MM.1S (cell line): ENCODE data around the gene ATXN1L.

Source experiments
- DNase-seq: peaks from one replicate; pipeline ENCODE4 v3.0.0-alpha.2; 2015
- H2AFZ ChIP-seq: fragments of 300-600 bp; sonication (generic); 2 replicates; pipeline ENCODE4 v1.6.0; 2016; ENCODE audit warnings: antibody characterized with exemption, low read length
- H3F3A ChIP-seq: fragments of 300-600 bp; sonication (generic); 2 replicates; pipeline ENCODE4 v1.6.1; 2016; ENCODE audit warnings: mild to moderate bottlenecking, antibody characterized with exemption, low read length, moderate library complexity, mixed read lengths; ENCODE audit not compliant: insufficient read depth
- H3K27ac ChIP-seq: fragments of 300-600 bp; sonication (generic); 2 replicates; pipeline ENCODE4 v1.5.1; 2016; ENCODE audit warnings: mild to moderate bottlenecking, low read length
- H3K27me3 ChIP-seq: fragments of 300-600 bp; sonication (generic); replicated peaks from 2 replicates; pipeline ENCODE4 v1.6.0; 2016; ENCODE audit warnings: low read length; ENCODE audit not compliant: insufficient read depth
- H3K36me3 ChIP-seq: fragments of 300-600 bp; sonication (generic); replicated peaks from 2 replicates; pipeline ENCODE4 v1.6.1; 2016; ENCODE audit warnings: mild to moderate bottlenecking, low read length, mixed read lengths; ENCODE audit not compliant: insufficient read depth
- H3K4me1 ChIP-seq: fragments of 300-600 bp; sonication (generic); 2 replicates; pipeline ENCODE4 v1.6.1; 2016; ENCODE audit warnings: low read length, mixed read lengths
- H3K4me2 ChIP-seq: fragments of 300-600 bp; sonication (generic); 2 replicates; pipeline ENCODE4 v1.6.0; 2016; ENCODE audit warnings: low read depth, low read length
- H3K4me3 ChIP-seq: fragments of 300-600 bp; sonication (generic); 2 replicates; pipeline ENCODE4 v1.5.1; 2016; ENCODE audit warnings: low read length, mixed read lengths
- H3K79me2 ChIP-seq: fragments of 300-600 bp; sonication (generic); 2 replicates; pipeline ENCODE4 v1.6.1; 2016; ENCODE audit warnings: mixed run types, low read length, mixed read lengths
- H3K9ac ChIP-seq: fragments of 300-600 bp; sonication (generic); 2 replicates; pipeline ENCODE4 v1.6.1; 2016; ENCODE audit warnings: low read length, mixed read lengths
- H3K9me2 ChIP-seq: fragments of 300-600 bp; sonication (generic); replicated peaks from 2 replicates; pipeline ENCODE4 v1.6.1; 2016; ENCODE audit warnings: mild to moderate bottlenecking, low read length, mixed read lengths; ENCODE audit not compliant: insufficient read depth
- H3K9me3 ChIP-seq: fragments of 300-600 bp; sonication (generic); replicated peaks from 2 replicates; pipeline ENCODE4 v1.6.1; 2016; ENCODE audit warnings: mild to moderate bottlenecking, low read length, mixed read lengths; ENCODE audit not compliant: insufficient read depth
- H4K20me1 ChIP-seq: fragments of 300-600 bp; sonication (generic); 2 replicates; pipeline ENCODE4 v1.6.1; 2016; ENCODE audit warnings: mild to moderate bottlenecking, low read length, moderate library complexity, mixed read lengths; ENCODE audit not compliant: insufficient read depth
- CTCF ChIP-seq: fragments of 300-600 bp; sonication (generic); IDR thresholded peaks from 2 replicates; pipeline ENCODE4 v1.5.1; 2016; ENCODE audit warnings: antibody characterized with exemption, low read length, mixed read lengths
- EZH2 ChIP-seq: fragments of 300-600 bp; sonication (generic); optimal IDR thresholded peaks from 2 replicates; pipeline ENCODE3; 2017; ENCODE audit warnings: low read depth, mild to moderate bottlenecking, antibody characterized with exemption, low read length, mixed read lengths
- EZH2phosphoT487 ChIP-seq: fragments of 300-600 bp; sonication (generic); IDR thresholded peaks from 2 replicates; pipeline ENCODE4 v1.6.1; 2018; ENCODE audit warnings: antibody characterized with exemption, low read length

Gene ATXN1L

GRCh38 chr16:71867939-71868338 is 22.2 kb downstream of the ATXN1L start:
- H3K9ac ChIP-seq = no peak overlapping the region
- H3K79me2 ChIP-seq = no peaks in the 10 kb centered on the region
- no peak for DNase-seq
- no peak overlapping the region for H3K27ac ChIP-seq
- no peaks in the 10 kb centered on the region for H3K9me3 ChIP-seq
- 0 out of 2 replicates have a peak, but pooled peaks cover 3% of the 10 kb centered on the region for H3K4me1 ChIP-seq
- no peaks in the 10 kb centered on the region for H3K27me3 ChIP-seq
- H4K20me1 ChIP-seq = no peaks in the 10 kb centered on the region
- no peak overlapping the region for H2AFZ ChIP-seq
- H3F3A ChIP-seq = peaks cover 4% of the 10 kb centered on the region
- no peak overlapping the region for H3K4me2 ChIP-seq
- TF ChIP-seq EZH2 (no peak), CTCF (no peak), EZH2phosphoT487 (no peak)
- no peaks in the 10 kb centered on the region for H3K9me2 ChIP-seq
- H3K36me3 ChIP-seq = 0 out of 2 replicates have a peak, but pooled peaks cover 4% of the 10 kb centered on the region
- no peak overlapping the region for H3K4me3 ChIP-seq

- 0 out of 2 replicates have a peak, but pooled peaks cover 3% of the 10 kb centered on the region for H3K4me1 ChIP-seq
- H3K9me3 ChIP-seq = no peaks in the 10 kb centered on the region
- 0 out of 2 replicates have a peak, but pooled peaks cover 4% of the 10 kb centered on the region for H3K36me3 ChIP-seq
- no peaks in the 10 kb centered on the region for H3K27me3 ChIP-seq
- H4K20me1 ChIP-seq = no peaks in the 10 kb centered on the region
- no peak overlapping the region for H2AFZ ChIP-seq
- no peaks in the 10 kb centered on the region for H3K9me2 ChIP-seq
- H3K79me2 ChIP-seq = no peaks in the 10 kb centered on the region
- no peak for DNase-seq
- TF ChIP-seq EZH2phosphoT487 = no peak
- no peak for TF ChIP-seq CTCF
- H3F3A ChIP-seq = peaks cover 4% of the 10 kb centered on the region
- H3K27ac ChIP-seq = no peak overlapping the region
- H3K4me2 ChIP-seq = no peak overlapping the region
- H3K9ac ChIP-seq = no peak overlapping the region
- no peak overlapping the region for H3K4me3 ChIP-seq
Measured at GRCh38 chr16:71869089-71869488, 23.3 kb downstream of the ATXN1L start.

- Histone ChIP-seq H3K9ac (no peak overlapping the region), H3K9me3 (no peaks in the 10 kb centered on the region), H2AFZ (no peak overlapping the region), H3K27me3 (no peaks in the 10 kb centered on the region), H3K4me3 (no peak overlapping the region), H3K79me2 (no peaks in the 10 kb centered on the region), H3K27ac (no peak overlapping the region), H3K4me2 (no peak overlapping the region), H4K20me1 (no peaks in the 10 kb centered on the region), H3K4me1 (0 out of 2 replicates have a peak, but pooled peaks cover 3% of the 10 kb centered on the region), H3K36me3 (no peaks in the 10 kb centered on the region), H3K9me2 (no peaks in the 10 kb centered on the region), H3F3A (peaks cover 4% of the 10 kb centered on the region)
- TF ChIP-seq EZH2 = no peak
- TF ChIP-seq EZH2phosphoT487 = no peak
- no peak for TF ChIP-seq CTCF
- no peak for DNase-seq
Measured at GRCh38 chr16:71870818-71871217, 25.0 kb downstream of the ATXN1L start.
